K562 (cell line): ENCODE measurements around the gene DYNC2LI1. TPM values are rescaled to one million over a fixed set of nuclear protein-coding genes. Genes with fewer than 3 reads are reported as not detected.

Experiments used
- ATAC-seq: fragments of 200-7000 bp; cut with Tn5 transposase; 3 replicates; pipeline ENCODE4 v1.9.1; 2020; ENCODE audit warnings: moderate library complexity
- BruUV-seq: library from RNA; stranded (reverse); fragments of 400-500 nt; replicated peaks from 2 replicates; lab custom pipeline; 2021; lab: Mats Ljungman, UMichigan
- CTCF ChIA-PET: fragments of 300-600 bp; formaldehyde crosslinking; extraction: SDS; loops from one replicate; lab custom pipeline; 2021; ENCODE audit warnings: low intra/inter-chr PET ratio; lab: Yijun Ruan, JAX
- POLR2A ChIA-PET: fragments of 300-600, 350-650 bp; sonication (Branson Sonifier 250); formaldehyde crosslinking; extraction: SDS; loops from one replicate; lab custom pipeline; 2021; ENCODE audit warnings: antibody characterized with exemption, inconsistent platforms; lab: Yijun Ruan, JAX
- DNase-seq, 4 experiments: peaks; one replicate each; pipeline versions ENCODE4 v3.0.0 to v3.0.0-alpha.2; 2011 to 2018; ENCODE audit warnings: low spot score in 3 of 4, mixed read lengths in 3 of 4; ENCODE audit errors: extremely low read depth in 1 of 4
- FAIRE-seq: peaks from 2 replicates; lab custom pipeline; 2011; peaks lifted over from hg19 to GRCh38; lab: Jason Lieb, UNC
- H2AFZ ChIP-seq: 2 replicates; pipeline ENCODE4 v1.6.0; 2011; ENCODE audit warnings: low read depth, low read length, control low read depth, inconsistent platforms
- H3K27ac ChIP-seq: fragments of 200-600 bp; 3 replicates; pipeline ENCODE4 v1.8.0; 2011; ENCODE audit warnings: low read depth, mild to moderate bottlenecking, control low read depth, inconsistent platforms, low read length, moderate library complexity, mixed read lengths; ENCODE audit errors: extremely low read depth
- H3K27me3 ChIP-seq, 2 experiments: fragments of 300-600 bp in 1 of 2; 2 replicates in 1 of 2; 3 replicates in 1 of 2; pipeline versions ENCODE4 v1.6.0 to v1.8.0; 2011; ENCODE audit warnings: inconsistent platforms in 2 of 2, low read length in 2 of 2, mild to moderate bottlenecking in 1 of 2, mixed read lengths in 1 of 2, moderate library complexity in 1 of 2; ENCODE audit not compliant: control insufficient read depth in 2 of 2, insufficient read depth in 2 of 2
- H3K36me3 ChIP-seq: fragments of 300-600 bp; 3 replicates; pipeline ENCODE4 v1.8.0; 2011; ENCODE audit warnings: mild to moderate bottlenecking, low read length, inconsistent platforms; ENCODE audit not compliant: control insufficient read depth, insufficient read depth
- H3K4me1 ChIP-seq, 2 experiments: fragments of 200-600 bp in 1 of 2; replicated peaks in 1 of 2; 2 replicates in 1 of 2; 3 replicates in 1 of 2; pipeline versions ENCODE4 v1.5.1 to v1.8.0; 2011; ENCODE audit warnings: inconsistent platforms in 2 of 2, low read length in 2 of 2, mild to moderate bottlenecking in 1 of 2, mixed read lengths in 1 of 2, moderate library complexity in 1 of 2; ENCODE audit not compliant: control insufficient read depth in 2 of 2, insufficient read depth in 2 of 2
- H3K4me2 ChIP-seq: 2 replicates; pipeline ENCODE4 v1.6.1; 2011; ENCODE audit warnings: low read length, control low read depth, inconsistent platforms, mixed read lengths; ENCODE audit not compliant: insufficient read depth
- H3K4me3 ChIP-seq: fragments of 200-600 bp; sonication (generic), shearing (Covaris generic); 2 replicates; pipeline ENCODE4 v1.5.1; 2016; ENCODE audit warnings: control low read depth, inconsistent platforms
- H3K79me2 ChIP-seq: fragments of 200-600 bp; 3 replicates; pipeline ENCODE4 v1.8.0; 2011; ENCODE audit warnings: low read length, inconsistent platforms; ENCODE audit not compliant: control insufficient read depth, insufficient read depth
- H3K9ac ChIP-seq, 2 experiments: 2 replicates each; pipeline versions ENCODE4 v1.6.0 to v1.6.1; 2011; ENCODE audit warnings: low read depth in 2 of 2, low read length in 2 of 2, control low read depth in 1 of 2, inconsistent platforms in 1 of 2, mild to moderate bottlenecking in 1 of 2, mixed read lengths in 1 of 2; ENCODE audit not compliant: insufficient read depth in 1 of 2
- H3K9me1 ChIP-seq: one replicate; pipeline ENCODE4 v1.6.0; 2011; ENCODE audit warnings: inconsistent platforms, mild to moderate bottlenecking, low read length, moderate library complexity; ENCODE audit not compliant: control insufficient read depth, insufficient read depth
- H3K9me3 ChIP-seq: replicated peaks from 2 replicates; pipeline ENCODE4 v1.5.1; 2011; ENCODE audit warnings: low read depth, low read length, inconsistent platforms; ENCODE audit not compliant: control insufficient read depth, insufficient read depth
- H4K20me1 ChIP-seq: replicated peaks from 2 replicates; pipeline ENCODE4 v1.6.1; 2011; ENCODE audit warnings: low read length, inconsistent platforms, mixed read lengths; ENCODE audit not compliant: control insufficient read depth, insufficient read depth
- GTF2F1 ChIP-seq: IDR thresholded peaks from 2 replicates; pipeline ENCODE4 v1.6.1; 2011; ENCODE audit warnings: low read depth, low read length, improper control_type of control experiment
- ZBTB33 ChIP-seq: sonication (generic); formaldehyde crosslinking; IDR thresholded peaks from 2 replicates; pipeline ENCODE4 v1.8.1; 2023; ENCODE audit warnings: mild to moderate bottlenecking, missing genetic modification reagents
- WGBS: fragments of 100-300 bp; shearing (Covaris generic); methylation state at CpG from one replicate; pipeline ENCODE4 v1.1.6; 2016; ENCODE audit warnings: low coverage, mixed read lengths; ENCODE audit not compliant: insufficient coverage; ENCODE audit errors: missing lambda C conversion rate; 5-methylcytosine and 5-hydroxymethylcytosine counted together
- in situ Hi-C: fragments of 300-500 bp; cut with MboI; formaldehyde crosslinking; loops from 4 replicates; pipeline ENCODE4 v1.15.0; 2018; ENCODE audit warnings: inconsistent platforms, mixed read lengths
- intact Hi-C: fragments of 100-400 bp; cut with micrococcal nuclease; formaldehyde crosslinking; loops from 2 replicates; pipeline ENCODE4 v1.14.2; 2022
- polyA plus RNA-seq, 8 experiments: library from polyadenylated mRNA; depleted of rRNA in 4 of 8; stranded (reverse) in 5 of 8; unstranded in 3 of 8; fragments of >200 nt; fragmentation: Nextera tagmentation in 2 of 8; fragmentation: Illumina TruSeq in 1 of 8; extraction: Ambion mirVana in 2 of 8; extraction: Trizol in 1 of 8; gene quantifications; 2 replicates each; pipeline versions ENCODE4 v1.2.1 to v1.2.3, GENCODE V29; 2011 to 2014; ENCODE audit warnings: inconsistent platforms in 1 of 8, missing spikeins in 1 of 8
- total RNA-seq, 7 experiments: library from RNA; depleted of rRNA in 6 of 7; stranded (reverse); fragments of >200 nt in 6 of 7; fragmentation: Illumina TruSeq in 2 of 7; extraction: Trizol in 2 of 7; gene quantifications; 2 replicates each; pipeline versions ENCODE4 v1.2.1 to v1.2.3, GENCODE V29; 2011 to 2021; ENCODE audit warnings: low replicate concordance in 1 of 7
- TF ChIP-seq, protein P1 (sequence below): fragments of 450-650 bp; IDR thresholded peaks from 2 replicates; pipeline ENCODE4 v1.6.1; 2016; ENCODE audit warnings: low read depth, mild to moderate bottlenecking, moderate library complexity
- TF ChIP-seq, protein P2 (sequence below): sonication (generic); formaldehyde crosslinking; IDR thresholded peaks from 2 replicates; pipeline ENCODE4 v1.8.1; 2023; ENCODE audit warnings: mild to moderate bottlenecking, missing genetic modification reagents

Gene DYNC2LI1
- total and polyA plus RNA-seq, 9 of the 15 experiments (the other 6 are each of a cell fraction or from before 2014, with no cell fraction given) = 12.5 to 42.2 (median 25.8) TPM

GRCh38 chr2:43764086-43764705 is 9.6 kb upstream of the DYNC2LI1 start:
- Histone ChIP-seq H3K9me3 (no peaks in the 10 kb centered on the region), H3K36me3 (no peaks in the 10 kb centered on the region), H3K4me3 (no peak overlapping the region), H3K27me3 (no peaks in the 10 kb centered on the region), H4K20me1 (no peaks in the 10 kb centered on the region), H3K27ac (no peak overlapping the region), H3K9ac (no peak overlapping the region), H3K9me1 (no peaks in the 10 kb centered on the region), H3K4me1 (no peaks in the 10 kb centered on the region), H2AFZ (no peak overlapping the region), H3K79me2 (no peaks in the 10 kb centered on the region), H3K4me2 (no peak overlapping the region)
- ChIA-PET CTCF (no interaction called here), POLR2A (interaction anchor here (0.7 kb wide), 1 partner anchor 12 kb away, joined by 3 read pairs; no protein-coding TSS in a partner anchor)
- intact Hi-C loops = no loop called here
- in situ Hi-C loops = no loop called here
- 12% methylated on average over 1 of the region's 1 CpG for WGBS
- TF ChIP-seq GTF2F1 (no peak), ZBTB33 (CRISPR knock-in tag) (no peak)
- TF ChIP-seq, protein P1, sequence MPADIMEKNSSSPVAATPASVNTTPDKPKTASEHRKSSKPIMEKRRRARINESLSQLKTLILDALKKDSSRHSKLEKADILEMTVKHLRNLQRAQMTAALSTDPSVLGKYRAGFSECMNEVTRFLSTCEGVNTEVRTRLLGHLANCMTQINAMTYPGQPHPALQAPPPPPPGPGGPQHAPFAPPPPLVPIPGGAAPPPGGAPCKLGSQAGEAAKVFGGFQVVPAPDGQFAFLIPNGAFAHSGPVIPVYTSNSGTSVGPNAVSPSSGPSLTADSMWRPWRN = no peak
- TF ChIP-seq, protein P2, sequence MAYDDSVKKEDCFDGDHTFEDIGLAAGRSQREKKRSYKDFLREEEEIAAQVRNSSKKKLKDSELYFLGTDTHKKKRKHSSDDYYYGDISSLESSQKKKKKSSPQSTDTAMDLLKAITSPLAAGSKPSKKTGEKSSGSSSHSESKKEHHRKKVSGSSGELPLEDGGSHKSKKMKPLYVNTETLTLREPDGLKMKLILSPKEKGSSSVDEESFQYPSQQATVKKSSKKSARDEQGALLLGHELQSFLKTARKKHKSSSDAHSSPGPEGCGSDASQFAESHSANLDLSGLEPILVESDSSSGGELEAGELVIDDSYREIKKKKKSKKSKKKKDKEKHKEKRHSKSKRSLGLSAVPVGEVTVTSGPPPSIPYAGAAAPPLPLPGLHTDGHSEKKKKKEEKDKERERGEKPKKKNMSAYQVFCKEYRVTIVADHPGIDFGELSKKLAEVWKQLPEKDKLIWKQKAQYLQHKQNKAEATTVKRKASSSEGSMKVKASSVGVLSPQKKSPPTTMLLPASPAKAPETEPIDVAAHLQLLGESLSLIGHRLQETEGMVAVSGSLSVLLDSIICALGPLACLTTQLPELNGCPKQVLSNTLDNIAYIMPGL (CRISPR knock-in tag) = no peak
- BruUV-seq = no TSS peak
- FAIRE-seq (no peak), ATAC-seq (no peak), DNase-seq (no peak)
